GM12873 (cell line): Measurements from ENCODE around the gene ENC1.

Experiments used
- TF ChIP-seq, protein P1 (sequence below): IDR thresholded peaks from 2 replicates; pipeline ENCODE4 v1.5.1; 2012; ENCODE audit warnings: low read depth, mild to moderate bottlenecking, moderate library complexity, low read length, control low read depth; ENCODE audit not compliant: insufficient read depth; ENCODE audit errors: missing control alignments

Gene ENC1

GRCh38 chr5:74623748-74624408 is 16.6 kb downstream of the ENC1 start:
- TF ChIP-seq, protein P1, sequence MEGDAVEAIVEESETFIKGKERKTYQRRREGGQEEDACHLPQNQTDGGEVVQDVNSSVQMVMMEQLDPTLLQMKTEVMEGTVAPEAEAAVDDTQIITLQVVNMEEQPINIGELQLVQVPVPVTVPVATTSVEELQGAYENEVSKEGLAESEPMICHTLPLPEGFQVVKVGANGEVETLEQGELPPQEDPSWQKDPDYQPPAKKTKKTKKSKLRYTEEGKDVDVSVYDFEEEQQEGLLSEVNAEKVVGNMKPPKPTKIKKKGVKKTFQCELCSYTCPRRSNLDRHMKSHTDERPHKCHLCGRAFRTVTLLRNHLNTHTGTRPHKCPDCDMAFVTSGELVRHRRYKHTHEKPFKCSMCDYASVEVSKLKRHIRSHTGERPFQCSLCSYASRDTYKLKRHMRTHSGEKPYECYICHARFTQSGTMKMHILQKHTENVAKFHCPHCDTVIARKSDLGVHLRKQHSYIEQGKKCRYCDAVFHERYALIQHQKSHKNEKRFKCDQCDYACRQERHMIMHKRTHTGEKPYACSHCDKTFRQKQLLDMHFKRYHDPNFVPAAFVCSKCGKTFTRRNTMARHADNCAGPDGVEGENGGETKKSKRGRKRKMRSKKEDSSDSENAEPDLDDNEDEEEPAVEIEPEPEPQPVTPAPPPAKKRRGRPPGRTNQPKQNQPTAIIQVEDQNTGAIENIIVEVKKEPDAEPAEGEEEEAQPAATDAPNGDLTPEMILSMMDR: no peak

DNA sequence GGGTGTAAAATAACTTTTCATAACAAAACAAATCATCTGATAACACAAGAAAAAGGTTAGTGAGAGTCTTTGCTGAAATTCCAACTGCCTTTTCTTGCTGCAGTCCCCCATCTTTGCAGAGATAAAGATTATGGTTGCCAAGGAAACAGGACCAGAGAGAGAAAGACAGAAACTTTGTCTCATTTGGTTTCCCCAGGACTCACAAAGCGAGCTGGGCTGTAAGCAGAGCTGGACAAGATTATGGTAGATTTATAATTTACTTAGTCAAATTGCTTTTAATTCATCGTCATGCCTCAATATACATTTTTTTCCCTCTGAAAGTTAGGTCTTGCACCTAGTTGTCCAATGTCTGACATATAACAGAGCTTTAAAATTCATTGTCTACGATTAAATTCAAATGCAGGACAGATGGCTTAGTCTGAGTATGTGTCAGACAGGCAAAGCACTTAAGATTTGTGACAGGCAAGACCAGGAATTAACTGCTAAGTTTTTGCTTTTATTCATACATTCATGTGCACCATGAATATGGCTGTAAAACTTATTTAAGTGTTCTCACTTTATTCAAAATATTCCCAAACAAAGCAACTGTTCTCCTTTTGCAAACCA is 17.4 kb downstream of the ENC1 start:
- TF ChIP-seq, protein P1: no peak

- TF ChIP-seq, protein P1: no peak
Observed at GRCh38 chr5:74622122-74622521, 18.4 kb downstream of the ENC1 start.

DNA sequence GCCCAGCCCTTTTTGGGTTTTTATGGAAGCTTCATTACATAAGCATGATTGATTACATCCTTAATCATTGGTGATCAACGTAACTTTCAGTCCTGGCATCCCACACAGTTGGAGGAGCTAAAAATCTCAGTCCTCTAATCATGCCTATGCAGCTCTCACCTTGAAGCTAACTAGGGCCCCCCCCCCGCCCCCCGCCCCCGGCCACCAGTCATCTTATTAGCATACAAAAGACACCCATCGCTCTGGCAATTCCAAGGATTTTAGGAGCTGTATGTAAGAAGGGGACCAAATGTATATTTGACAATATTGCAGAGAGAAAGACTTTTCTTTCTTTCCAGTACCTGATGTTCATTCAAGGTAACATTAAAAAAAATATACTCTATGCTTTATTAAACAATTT is 19.0 kb downstream of the ENC1 start:
- TF ChIP-seq, protein P1: no peak

DNA sequence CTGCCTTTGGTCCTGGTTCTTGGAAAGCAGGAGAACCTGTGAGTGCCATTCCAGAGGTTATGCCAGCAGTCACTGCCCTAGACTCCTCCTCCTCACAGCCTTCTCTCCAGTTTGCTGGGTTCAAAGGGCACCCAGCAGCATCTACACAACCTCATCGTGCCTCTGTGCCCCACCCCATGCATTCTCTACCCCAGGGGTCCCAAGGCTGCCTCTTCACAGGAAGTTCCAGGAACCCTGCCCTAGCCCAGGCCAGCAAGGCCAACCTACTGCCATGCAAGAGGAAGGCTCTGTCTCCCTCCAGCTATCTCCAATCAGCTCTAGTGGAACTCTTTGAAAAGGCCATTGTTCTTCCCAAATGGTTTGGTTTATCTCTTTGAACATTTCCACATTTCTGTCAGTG is 21.2 kb downstream of the ENC1 start:
- TF ChIP-seq, protein P1: no peak

- TF ChIP-seq, protein P1: no peak
Observed at GRCh38 chr5:74618106-74618505, 22.4 kb downstream of the ENC1 start.

DNA sequence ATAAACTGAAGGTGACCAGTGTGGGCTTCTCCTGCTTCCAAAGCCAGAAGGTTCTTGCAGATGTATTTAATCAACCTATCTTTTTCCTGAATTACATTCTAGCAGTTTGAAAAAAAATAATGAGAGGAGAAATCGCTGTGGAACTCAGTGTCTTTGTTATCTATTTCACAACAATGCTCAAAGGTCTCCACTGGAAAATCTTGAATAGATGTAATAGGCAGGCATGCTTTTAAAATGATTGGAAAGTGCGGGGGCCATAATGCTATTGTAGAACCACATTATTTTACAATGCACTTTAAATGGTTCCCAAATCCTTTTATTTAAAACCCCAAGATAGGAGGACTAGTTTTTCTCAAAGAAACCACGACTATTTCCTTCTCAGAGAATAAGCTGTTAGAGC is 23.3 kb downstream of the ENC1 start:
- TF ChIP-seq, protein P1: no peak
